Measurements from ENCODE around the gene NAV1.

DNA sequence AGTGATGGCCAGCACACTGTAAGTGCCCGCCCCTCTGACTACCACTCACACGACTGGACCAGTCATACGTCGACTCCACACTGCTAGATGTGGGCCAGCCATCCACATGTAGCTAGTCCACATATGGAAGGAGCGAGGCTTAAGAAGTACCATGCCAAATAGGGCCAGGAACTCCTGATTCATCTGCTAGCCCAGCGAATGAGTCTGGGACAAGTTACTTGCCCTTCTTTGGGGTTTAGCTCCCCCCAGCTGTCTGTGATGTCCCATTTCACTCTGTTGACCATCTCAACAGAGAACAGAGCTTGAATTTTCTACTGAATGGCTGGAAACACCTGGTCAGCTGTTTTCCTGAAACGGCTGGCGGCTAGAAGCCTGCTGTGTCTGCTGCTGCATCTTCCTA is 37.8 kb upstream of the NAV1 start:
- no peak for TF ChIP-seq ELF4 (CRISPR knock-in tag; IDR thresholded peaks at IDR 0.05; ENCODE audit: low read depth)
- TF ChIP-seq, protein P1, sequence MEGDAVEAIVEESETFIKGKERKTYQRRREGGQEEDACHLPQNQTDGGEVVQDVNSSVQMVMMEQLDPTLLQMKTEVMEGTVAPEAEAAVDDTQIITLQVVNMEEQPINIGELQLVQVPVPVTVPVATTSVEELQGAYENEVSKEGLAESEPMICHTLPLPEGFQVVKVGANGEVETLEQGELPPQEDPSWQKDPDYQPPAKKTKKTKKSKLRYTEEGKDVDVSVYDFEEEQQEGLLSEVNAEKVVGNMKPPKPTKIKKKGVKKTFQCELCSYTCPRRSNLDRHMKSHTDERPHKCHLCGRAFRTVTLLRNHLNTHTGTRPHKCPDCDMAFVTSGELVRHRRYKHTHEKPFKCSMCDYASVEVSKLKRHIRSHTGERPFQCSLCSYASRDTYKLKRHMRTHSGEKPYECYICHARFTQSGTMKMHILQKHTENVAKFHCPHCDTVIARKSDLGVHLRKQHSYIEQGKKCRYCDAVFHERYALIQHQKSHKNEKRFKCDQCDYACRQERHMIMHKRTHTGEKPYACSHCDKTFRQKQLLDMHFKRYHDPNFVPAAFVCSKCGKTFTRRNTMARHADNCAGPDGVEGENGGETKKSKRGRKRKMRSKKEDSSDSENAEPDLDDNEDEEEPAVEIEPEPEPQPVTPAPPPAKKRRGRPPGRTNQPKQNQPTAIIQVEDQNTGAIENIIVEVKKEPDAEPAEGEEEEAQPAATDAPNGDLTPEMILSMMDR (IDR thresholded peaks at IDR 0.05): no peak
